Activated CD8-positive, alpha-beta memory T cell treated with anti-CD3 and anti-CD28 coated beads for 48 hours (primary cell): ENCODE data around the gene XXYLT1.
A peak's percentile ranks its signal among the peaks of the same experiment; 100 is the strongest.
"Not testable (repeated sequence)": the region's sequence is repeated elsewhere in the genome, so short reads cannot be mapped to it uniquely, and the experiment has no call there.

Source experiments
- DNase-seq, 3 experiments: peaks; one replicate each; pipeline ENCODE4 v3.0.0-alpha.2; 2020; ENCODE audit warnings: low read depth in 2 of 3, low spot score in 2 of 3

Gene XXYLT1

GRCh38 chr3:195115600-195116406 is 155.2 kb downstream of the XXYLT1 start:
- no peak for DNase-seq

GRCh38 chr3:195114786-195115599 is 156.0 kb downstream of the XXYLT1 start:
- DNase-seq, result no peak

GRCh38 chr3:195113536-195114425 is 157.2 kb downstream of the XXYLT1 start:
- no peak for DNase-seq

- no peak for DNase-seq
Observed at GRCh38 chr3:195113048-195113447, 157.9 kb downstream of the XXYLT1 start.

GRCh38 chr3:195112361-195112791 is 158.6 kb downstream of the XXYLT1 start:
- no peak for DNase-seq

GRCh38 chr3:195111766-195112165 is 159.2 kb downstream of the XXYLT1 start:
- DNase-seq, result no peak

GRCh38 chr3:195111319-195111705 is 159.6 kb downstream of the XXYLT1 start:
- DNase-seq, result no peak

GRCh38 chr3:195110647-195111318 is 160.2 kb downstream of the XXYLT1 start:
- no peak for DNase-seq

- DNase-seq, result no peak
Observed at GRCh38 chr3:195109098-195109657, 161.8 kb downstream of the XXYLT1 start.

- DNase-seq, result no peak
Observed at GRCh38 chr3:195107593-195107992, 163.4 kb downstream of the XXYLT1 start.

- DNase-seq, result not testable (repeated sequence)
Observed at GRCh38 chr3:195107031-195107430, 163.9 kb downstream of the XXYLT1 start.

- peak; percentile 32 to 70 (median 58) for DNase-seq
Observed at GRCh38 chr3:195106418-195106906, 164.5 kb downstream of the XXYLT1 start.

- DNase-seq, result no peak
Observed at GRCh38 chr3:195105841-195106417, 165.0 kb downstream of the XXYLT1 start.

- no peak for DNase-seq
Observed at GRCh38 chr3:195105389-195105788, 165.6 kb downstream of the XXYLT1 start.

GRCh38 chr3:195104340-195104739 is 166.6 kb downstream of the XXYLT1 start:
- no peak for DNase-seq

GRCh38 chr3:195103623-195104022 is 167.3 kb downstream of the XXYLT1 start:
- DNase-seq, result no peak

GRCh38 chr3:195102609-195103467 is 168.1 kb downstream of the XXYLT1 start:
- no peak for DNase-seq

- DNase-seq, result no peak
Observed at GRCh38 chr3:195101927-195102608, 168.9 kb downstream of the XXYLT1 start.
